ENCODE results near the gene ZBTB3.

DNA sequence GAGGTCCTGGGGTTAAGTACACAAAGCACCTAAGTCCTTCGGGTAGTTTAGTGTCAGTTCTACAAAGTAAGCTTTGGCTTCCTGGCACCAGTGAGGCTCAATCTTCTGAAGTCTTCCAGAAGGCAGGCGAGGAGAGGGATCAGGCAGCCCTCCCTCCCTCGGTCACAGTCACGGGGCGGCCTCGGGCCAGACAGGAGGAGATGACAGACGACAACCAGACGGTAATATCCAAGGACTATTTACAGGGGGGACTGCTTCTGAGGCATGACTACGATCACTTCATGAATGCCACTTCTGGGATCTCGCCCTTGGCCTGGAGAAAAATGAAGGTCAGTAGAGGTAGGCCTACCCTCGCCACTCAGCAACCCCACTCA, 38.2 kb upstream of the ZBTB3 start:
- no peak for TF ChIP-seq POLR2A (IDR thresholded peaks at IDR 0.05)
- TF ChIP-seq, protein P1, sequence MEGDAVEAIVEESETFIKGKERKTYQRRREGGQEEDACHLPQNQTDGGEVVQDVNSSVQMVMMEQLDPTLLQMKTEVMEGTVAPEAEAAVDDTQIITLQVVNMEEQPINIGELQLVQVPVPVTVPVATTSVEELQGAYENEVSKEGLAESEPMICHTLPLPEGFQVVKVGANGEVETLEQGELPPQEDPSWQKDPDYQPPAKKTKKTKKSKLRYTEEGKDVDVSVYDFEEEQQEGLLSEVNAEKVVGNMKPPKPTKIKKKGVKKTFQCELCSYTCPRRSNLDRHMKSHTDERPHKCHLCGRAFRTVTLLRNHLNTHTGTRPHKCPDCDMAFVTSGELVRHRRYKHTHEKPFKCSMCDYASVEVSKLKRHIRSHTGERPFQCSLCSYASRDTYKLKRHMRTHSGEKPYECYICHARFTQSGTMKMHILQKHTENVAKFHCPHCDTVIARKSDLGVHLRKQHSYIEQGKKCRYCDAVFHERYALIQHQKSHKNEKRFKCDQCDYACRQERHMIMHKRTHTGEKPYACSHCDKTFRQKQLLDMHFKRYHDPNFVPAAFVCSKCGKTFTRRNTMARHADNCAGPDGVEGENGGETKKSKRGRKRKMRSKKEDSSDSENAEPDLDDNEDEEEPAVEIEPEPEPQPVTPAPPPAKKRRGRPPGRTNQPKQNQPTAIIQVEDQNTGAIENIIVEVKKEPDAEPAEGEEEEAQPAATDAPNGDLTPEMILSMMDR (IDR thresholded peaks at IDR 0.05) = peak in 1 of 6 experiments; percentile 0
